IMR-90 (cell line): ENCODE data around the gene GPR141. TPM values are rescaled to one million over a fixed set of nuclear protein-coding genes. Genes with fewer than 3 reads are reported as not detected.

ENCODE experiments used
- ATAC-seq: fragments of 200-7000 bp; cut with Tn5 transposase; 2 replicates; pipeline ENCODE4 v1.9.1; 2020; ENCODE audit warnings: low read depth, mild to moderate bottlenecking, moderate library complexity
- BruUV-seq: library from RNA; stranded (reverse); fragments of 400-500 nt; replicated peaks from 2 replicates; lab custom pipeline; 2021; lab: Mats Ljungman, UMichigan
- CTCF ChIA-PET: fragments of 300-600 bp; formaldehyde crosslinking; extraction: SDS; loops from one replicate; lab custom pipeline; 2021; ENCODE audit warnings: antibody characterized with exemption; lab: Yijun Ruan, JAX
- POLR2A ChIA-PET: fragments of 300-600 bp; sonication (Branson Sonifier 250); formaldehyde crosslinking; loops from one replicate; lab custom pipeline; 2022; ENCODE audit warnings: antibody characterized with exemption; ENCODE audit not compliant: unreplicated experiment; lab: Charles Lee
- DNase-seq: peaks from one replicate; pipeline ENCODE4 v3.0.0; 2013
- H2AFZ ChIP-seq: replicated peaks from 2 replicates; pipeline ENCODE3; 2013; ENCODE audit warnings: low read length, mild to moderate bottlenecking; ENCODE audit not compliant: poor library complexity
- H2AK5ac ChIP-seq: 2 replicates; pipeline ENCODE4 v1.6.1; 2013; ENCODE audit warnings: low read depth, low read length, inconsistent platforms
- H2AK9ac ChIP-seq: replicated peaks from 2 replicates; pipeline ENCODE3; 2013; ENCODE audit warnings: mild to moderate bottlenecking, low read depth, low read length, moderate library complexity; ENCODE audit not compliant: poor library complexity
- H2BK120ac ChIP-seq: 2 replicates; pipeline ENCODE4 v1.6.1; 2013; ENCODE audit warnings: low read depth, low read length, inconsistent platforms
- H2BK15ac ChIP-seq: 3 replicates; pipeline ENCODE4 v1.6.1; 2013; ENCODE audit warnings: low read depth, low read length, inconsistent platforms
- H2BK20ac ChIP-seq: 2 replicates; pipeline ENCODE4 v1.6.1; 2013; ENCODE audit warnings: low read depth, mild to moderate bottlenecking, inconsistent platforms, low read length, moderate library complexity
- H2BK5ac ChIP-seq: 2 replicates; pipeline ENCODE4 v1.6.1; 2013; ENCODE audit warnings: mild to moderate bottlenecking, low read depth, low read length, inconsistent platforms; ENCODE audit not compliant: poor library complexity, severe bottlenecking
- H3K14ac ChIP-seq: replicated peaks from 2 replicates; pipeline ENCODE4 v1.6.1; 2013; ENCODE audit warnings: low read depth, low read length, inconsistent platforms
- H3K18ac ChIP-seq: 2 replicates; pipeline ENCODE4 v1.6.1; 2013; ENCODE audit warnings: low read depth, low read length, control low read depth
- H3K23ac ChIP-seq: 2 replicates; pipeline ENCODE4 v1.6.1; 2013; ENCODE audit warnings: low read depth, low read length, inconsistent platforms
- H3K27ac ChIP-seq: 2 replicates; pipeline ENCODE4 v1.5.1; 2013; ENCODE audit warnings: mild to moderate bottlenecking, control low read depth, low read length; ENCODE audit not compliant: insufficient read depth
- H3K27me3 ChIP-seq: 2 replicates; pipeline ENCODE4 v1.6.1; 2013; ENCODE audit warnings: low read length; ENCODE audit not compliant: control insufficient read depth, insufficient read depth
- H3K36me3 ChIP-seq: 2 replicates; pipeline ENCODE4 v1.6.1; 2013; ENCODE audit warnings: low read length, mixed read lengths; ENCODE audit not compliant: control insufficient read depth, insufficient read depth
- H3K4ac ChIP-seq: 2 replicates; pipeline ENCODE4 v1.6.1; 2013; ENCODE audit warnings: low read depth, low read length, inconsistent platforms
- H3K4me1 ChIP-seq: 2 replicates; pipeline ENCODE4 v1.6.1; 2013; ENCODE audit warnings: low read length, mixed read lengths; ENCODE audit not compliant: control insufficient read depth, insufficient read depth
- H3K4me2 ChIP-seq: 2 replicates; pipeline ENCODE4 v1.6.1; 2013; ENCODE audit warnings: low read depth, mild to moderate bottlenecking, control low read depth, low read length, moderate library complexity
- H3K4me3 ChIP-seq: 2 replicates; pipeline ENCODE4 v1.5.1; 2013; ENCODE audit warnings: low read depth, mild to moderate bottlenecking, control low read depth, low read length, moderate library complexity; ENCODE audit not compliant: insufficient read depth
- H3K56ac ChIP-seq: 2 replicates; pipeline ENCODE4 v1.6.1; 2013; ENCODE audit warnings: low read length, inconsistent platforms; ENCODE audit not compliant: insufficient read depth; ENCODE audit errors: extremely low read depth
- H3K79me1 ChIP-seq, 2 experiments: 2 replicates each; pipeline ENCODE4 v1.6.1; 2013; ENCODE audit warnings: low read length in 2 of 2, inconsistent platforms in 1 of 2, low read depth in 1 of 2
- H3K9ac ChIP-seq: 2 replicates; pipeline ENCODE4 v1.6.1; 2013; ENCODE audit warnings: low read depth, low read length, control low read depth
- H3K9me1 ChIP-seq: 2 replicates; pipeline ENCODE4 v1.6.1; 2013; ENCODE audit warnings: low read length, inconsistent platforms; ENCODE audit not compliant: insufficient read depth
- H3K9me3 ChIP-seq: 2 replicates; pipeline ENCODE4 v1.6.1; 2013; ENCODE audit warnings: low read length; ENCODE audit not compliant: control insufficient read depth, insufficient read depth
- H4K20me1 ChIP-seq: 2 replicates; pipeline ENCODE4 v1.6.1; 2013; ENCODE audit warnings: low read length, inconsistent platforms; ENCODE audit not compliant: insufficient read depth
- H4K5ac ChIP-seq: 2 replicates; pipeline ENCODE4 v1.6.1; 2013; ENCODE audit warnings: mild to moderate bottlenecking, low read depth, low read length, control low read depth
- H4K8ac ChIP-seq, 2 experiments: 2 replicates each; pipeline ENCODE4 v1.6.1; 2013; ENCODE audit warnings: low read depth in 2 of 2, low read length in 2 of 2, control low read depth in 1 of 2, inconsistent platforms in 1 of 2
- H4K91ac ChIP-seq: 2 replicates; pipeline ENCODE4 v1.6.1; 2013; ENCODE audit warnings: low read depth, low read length, inconsistent platforms; ENCODE audit not compliant: insufficient read depth
- BHLHE40 ChIP-seq: fragments of 150-350 bp; IDR thresholded peaks from 2 replicates; pipeline ENCODE4 v1.6.1; 2016; ENCODE audit warnings: mild to moderate bottlenecking, low read depth, low read length
- CEBPB ChIP-seq: IDR thresholded peaks from 2 replicates; pipeline ENCODE4 v1.6.1; 2012; ENCODE audit warnings: low read depth, low read length, improper control_type of control experiment
- CHD1 ChIP-seq: IDR thresholded peaks from 2 replicates; pipeline ENCODE4 v1.6.1; 2012; ENCODE audit warnings: low read depth, low read length, improper control_type of control experiment
- MAFK ChIP-seq: IDR thresholded peaks from 2 replicates; pipeline ENCODE4 v1.6.1; 2012; ENCODE audit warnings: low read depth, low read length, improper control_type of control experiment
- MAZ ChIP-seq: IDR thresholded peaks from 2 replicates; pipeline ENCODE4 v1.6.1; 2012; ENCODE audit warnings: low read depth, mild to moderate bottlenecking, low read length, improper control_type of control experiment, moderate library complexity, borderline replicate concordance
- MXI1 ChIP-seq: IDR thresholded peaks from 2 replicates; pipeline ENCODE4 v1.6.1; 2012; ENCODE audit warnings: low read depth, mild to moderate bottlenecking, low read length, moderate library complexity, borderline replicate concordance
- NFE2L2 ChIP-seq: fragments of 150-350 bp; IDR thresholded peaks from 2 replicates; pipeline ENCODE4 v1.6.1; 2016; ENCODE audit warnings: low read depth, mild to moderate bottlenecking, low read length
- POLR2A ChIP-seq: IDR thresholded peaks from 2 replicates; pipeline ENCODE4 v1.6.1; 2012; ENCODE audit warnings: mild to moderate bottlenecking, low read depth, low read length
- RAD21 ChIP-seq: IDR thresholded peaks from 2 replicates; pipeline ENCODE4 v1.6.1; 2012; ENCODE audit warnings: low read length, improper control_type of control experiment
- RCOR1 ChIP-seq: IDR thresholded peaks from 2 replicates; pipeline ENCODE4 v1.6.1; 2012; ENCODE audit warnings: mild to moderate bottlenecking, low read length, improper control_type of control experiment; ENCODE audit not compliant: insufficient replicate concordance
- RFX5 ChIP-seq: IDR thresholded peaks from 2 replicates; pipeline ENCODE4 v1.8.0; 2012; ENCODE audit warnings: low read depth, mild to moderate bottlenecking, low read length, moderate library complexity
- SMC3 ChIP-seq: fragments of 150-350 bp; IDR thresholded peaks from 2 replicates; pipeline ENCODE4 v1.6.1; 2016; ENCODE audit warnings: low read depth, mild to moderate bottlenecking, antibody characterized with exemption, low read length, moderate library complexity
- WGBS, 2 experiments: methylation state at CpG; one replicate each; pipeline versions ENCODE4 v1.1.5 to v1.1.7; 2013; ENCODE audit warnings: missing lambda C conversion rate in 2 of 2; ENCODE audit not compliant: insufficient read length in 1 of 2; ENCODE audit errors: extremely low coverage in 2 of 2; 5-methylcytosine and 5-hydroxymethylcytosine counted together
- dilution Hi-C: fragments of 300-500 bp; cut with HindIII; formaldehyde crosslinking; loops from one replicate; pipeline ENCODE4 v1.14.3; 2018; ENCODE audit warnings: low sequenced_read_pairs; ENCODE audit not compliant: unreplicated experiment
- in situ Hi-C: fragments of 300-500 bp; cut with MboI; formaldehyde crosslinking; loops from 3 replicates; pipeline ENCODE4 v1.14.3; 2019; ENCODE audit warnings: low sequenced_read_pairs, inconsistent platforms, mixed read lengths
- intact Hi-C: fragments of 100-400 bp; cut with micrococcal nuclease; formaldehyde crosslinking; loops from 2 replicates; pipeline ENCODE4 v1.10.0; 2022
- polyA plus RNA-seq, 3 experiments: library from polyadenylated mRNA; depleted of rRNA; stranded (reverse); fragments of >200 nt; gene quantifications; 2 replicates each; pipeline ENCODE4 v1.2.3, GENCODE V29; 2012; ENCODE audit warnings: low replicate concordance in 1 of 3
- total RNA-seq: library from RNA; depleted of rRNA; stranded (reverse); fragments of >200 nt; gene quantifications from 2 replicates; pipeline ENCODE4 v1.2.3, GENCODE V29; 2012
- TF ChIP-seq, protein P1 (sequence below): fragments of 150-350 bp; IDR thresholded peaks from 2 replicates; pipeline ENCODE4 v1.6.1; 2017; ENCODE audit warnings: mild to moderate bottlenecking, antibody characterized with exemption, low read length, low read depth
- TF ChIP-seq, protein P2 (sequence below): conservative IDR thresholded peaks from 2 replicates; pipeline ENCODE4 v1.5.1; 2012; ENCODE audit warnings: mild to moderate bottlenecking, low read depth, low read length, improper control_type of control experiment
- TF ChIP-seq, protein P3 (sequence below): fragments of 150-350 bp; IDR thresholded peaks from 2 replicates; pipeline ENCODE4 v1.6.1; 2016; ENCODE audit warnings: low read depth, mild to moderate bottlenecking, low read length, moderate library complexity, borderline replicate concordance

The GPR141 gene
- total and polyA plus RNA-seq, 2 of the 4 experiments (the other 2 are of a cell fraction): not detected

DNA sequence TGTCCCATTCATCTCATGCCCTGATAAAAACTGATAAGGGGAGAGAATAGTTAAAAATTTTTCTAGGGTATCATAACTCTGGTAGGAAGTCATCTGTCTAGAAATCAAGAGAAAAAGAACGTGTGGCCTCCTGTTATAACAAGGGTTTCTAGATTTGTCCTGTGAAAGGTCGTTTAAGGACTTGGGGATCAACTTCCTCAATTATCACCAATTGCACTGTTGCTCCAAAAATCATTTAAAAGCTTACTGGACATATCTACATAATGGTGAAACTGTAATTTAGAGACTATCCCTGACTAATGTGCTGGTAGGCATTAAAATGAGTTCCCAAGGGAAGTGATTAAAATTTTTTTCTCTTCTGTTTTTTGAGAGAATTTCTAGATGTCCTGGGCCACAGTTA, 58.2 kb downstream of the GPR141 start:
- Histone ChIP-seq H3K79me1 (no peaks in the 10 kb centered on the region), H3K27me3 (no peaks in the 10 kb centered on the region), H2BK15ac (no peak overlapping the region), H3K9ac (no peak overlapping the region), H3K4me3 (no peak overlapping the region), H2BK20ac (no peak overlapping the region), H2BK5ac (no peak overlapping the region), H4K8ac (no peak overlapping the region), H4K5ac (no peak overlapping the region), H3K4me2 (no peak overlapping the region), H3K9me3 (peaks cover 5% of the 10 kb centered on the region; the same call in 1 of the 2 replicates), H3K18ac (no peak overlapping the region), H2AK5ac (no peak overlapping the region), H3K4me1 (no peaks in the 10 kb centered on the region), H3K9me1 (no peaks in the 10 kb centered on the region), H2AK9ac (no peak overlapping the region), H3K56ac (no peak overlapping the region), H4K20me1 (no peaks in the 10 kb centered on the region), H3K4ac (no peak overlapping the region), H2AFZ (no peak overlapping the region), H2BK120ac (no peak overlapping the region), H4K91ac (no peak overlapping the region), H3K23ac (no peak overlapping the region), H3K36me3 (no peaks in the 10 kb centered on the region), H3K27ac (no peak overlapping the region), H3K14ac (no peak overlapping the region)
- DNase-seq (no peak), ATAC-seq (no peak)
- CTCF ChIA-PET: no interaction called here
- in situ Hi-C loops: no loop called here
- TF ChIP-seq MXI1 (no peak), CEBPB (no peak), RFX5 (no peak), BHLHE40 (no peak), SMC3 (no peak), MAZ (no peak), MAFK (no peak), NFE2L2 (no peak), CHD1 (no peak), POLR2A (no peak), RAD21 (no peak), RCOR1 (no peak)
- TF ChIP-seq, protein P1, sequence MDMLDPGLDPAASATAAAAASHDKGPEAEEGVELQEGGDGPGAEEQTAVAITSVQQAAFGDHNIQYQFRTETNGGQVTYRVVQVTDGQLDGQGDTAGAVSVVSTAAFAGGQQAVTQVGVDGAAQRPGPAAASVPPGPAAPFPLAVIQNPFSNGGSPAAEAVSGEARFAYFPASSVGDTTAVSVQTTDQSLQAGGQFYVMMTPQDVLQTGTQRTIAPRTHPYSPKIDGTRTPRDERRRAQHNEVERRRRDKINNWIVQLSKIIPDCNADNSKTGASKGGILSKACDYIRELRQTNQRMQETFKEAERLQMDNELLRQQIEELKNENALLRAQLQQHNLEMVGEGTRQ: no peak
- TF ChIP-seq, protein P2, sequence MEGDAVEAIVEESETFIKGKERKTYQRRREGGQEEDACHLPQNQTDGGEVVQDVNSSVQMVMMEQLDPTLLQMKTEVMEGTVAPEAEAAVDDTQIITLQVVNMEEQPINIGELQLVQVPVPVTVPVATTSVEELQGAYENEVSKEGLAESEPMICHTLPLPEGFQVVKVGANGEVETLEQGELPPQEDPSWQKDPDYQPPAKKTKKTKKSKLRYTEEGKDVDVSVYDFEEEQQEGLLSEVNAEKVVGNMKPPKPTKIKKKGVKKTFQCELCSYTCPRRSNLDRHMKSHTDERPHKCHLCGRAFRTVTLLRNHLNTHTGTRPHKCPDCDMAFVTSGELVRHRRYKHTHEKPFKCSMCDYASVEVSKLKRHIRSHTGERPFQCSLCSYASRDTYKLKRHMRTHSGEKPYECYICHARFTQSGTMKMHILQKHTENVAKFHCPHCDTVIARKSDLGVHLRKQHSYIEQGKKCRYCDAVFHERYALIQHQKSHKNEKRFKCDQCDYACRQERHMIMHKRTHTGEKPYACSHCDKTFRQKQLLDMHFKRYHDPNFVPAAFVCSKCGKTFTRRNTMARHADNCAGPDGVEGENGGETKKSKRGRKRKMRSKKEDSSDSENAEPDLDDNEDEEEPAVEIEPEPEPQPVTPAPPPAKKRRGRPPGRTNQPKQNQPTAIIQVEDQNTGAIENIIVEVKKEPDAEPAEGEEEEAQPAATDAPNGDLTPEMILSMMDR: no peak
- TF ChIP-seq, protein P3, sequence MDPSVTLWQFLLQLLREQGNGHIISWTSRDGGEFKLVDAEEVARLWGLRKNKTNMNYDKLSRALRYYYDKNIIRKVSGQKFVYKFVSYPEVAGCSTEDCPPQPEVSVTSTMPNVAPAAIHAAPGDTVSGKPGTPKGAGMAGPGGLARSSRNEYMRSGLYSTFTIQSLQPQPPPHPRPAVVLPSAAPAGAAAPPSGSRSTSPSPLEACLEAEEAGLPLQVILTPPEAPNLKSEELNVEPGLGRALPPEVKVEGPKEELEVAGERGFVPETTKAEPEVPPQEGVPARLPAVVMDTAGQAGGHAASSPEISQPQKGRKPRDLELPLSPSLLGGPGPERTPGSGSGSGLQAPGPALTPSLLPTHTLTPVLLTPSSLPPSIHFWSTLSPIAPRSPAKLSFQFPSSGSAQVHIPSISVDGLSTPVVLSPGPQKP: no peak
- intact Hi-C loops: no loop called here
- no TSS peak for BruUV-seq
- POLR2A ChIA-PET: no interaction called here
- WGBS, 2 experiments: no CpG with 5 or more reads among the region's 2 CpGs
- dilution Hi-C loops: no loop called here
